Activated naive CD8-positive, alpha-beta T cell treated with anti-CD3 and anti-CD28 coated beads, Interleukin-2, amount 50 U/mL, for 16 hours (primary cell): ENCODE measurements around the gene STH.

ENCODE experiments used
- DNase-seq: peaks from one replicate; pipeline ENCODE4 v3.0.0-alpha.2; 2020; ENCODE audit warnings: low read depth, low spot score

STH gene

GRCh38 chr17:45967378-45967777, 31.7 kb upstream of the STH start:
- DNase-seq = no peak

GRCh38 chr17:45968732-45969131, 30.3 kb upstream of the STH start:
- no peak for DNase-seq

GRCh38 chr17:45969726-45970125, 29.3 kb upstream of the STH start:
- no peak for DNase-seq

- no peak for DNase-seq
Measured at GRCh38 chr17:45970659-45971058, 28.4 kb upstream of the STH start.

GRCh38 chr17:45971698-45972141, 27.3 kb upstream of the STH start:
- DNase-seq = no peak

GRCh38 chr17:45972531-45972930, 26.5 kb upstream of the STH start:
- DNase-seq = no peak

GRCh38 chr17:45973099-45973780, 25.8 kb upstream of the STH start:
- DNase-seq = no peak

GRCh38 chr17:45973946-45974859, 24.8 kb upstream of the STH start:
- DNase-seq = no peak

GRCh38 chr17:45974916-45975630, 24.0 kb upstream of the STH start:
- no peak for DNase-seq

GRCh38 chr17:45975640-45976295, 23.3 kb upstream of the STH start:
- no peak for DNase-seq

GRCh38 chr17:45976391-45976754, 22.7 kb upstream of the STH start:
- DNase-seq = no peak

GRCh38 chr17:45976755-45977505, 22.1 kb upstream of the STH start:
- no peak for DNase-seq

- no peak for DNase-seq
Measured at GRCh38 chr17:45977506-45977824, 21.6 kb upstream of the STH start.

GRCh38 chr17:45977976-45978626, 20.9 kb upstream of the STH start:
- no peak for DNase-seq

GRCh38 chr17:45979137-45979536, 19.9 kb upstream of the STH start:
- DNase-seq = no peak

- DNase-seq = no peak
Measured at GRCh38 chr17:45980855-45981254, 18.2 kb upstream of the STH start.

- no peak for DNase-seq
Measured at GRCh38 chr17:45981306-45981705, 17.7 kb upstream of the STH start.

- no peak for DNase-seq
Measured at GRCh38 chr17:45982791-45983613, 16.0 kb upstream of the STH start.

- no peak for DNase-seq
Measured at GRCh38 chr17:45983614-45984310, 15.3 kb upstream of the STH start.
